RWPE1 (cell line): ENCODE results near the gene BDKRB2.

Experiments used
- CTCF ChIA-PET: fragments of 350-600 bp; sonication (Branson Sonifier 250); formaldehyde crosslinking; extraction: SDS; loops from one replicate; lab custom pipeline; 2021; lab: Yijun Ruan, JAX
- POLR2A ChIA-PET: fragments of 400-600 bp; formaldehyde crosslinking; extraction: SDS; loops from one replicate; lab custom pipeline; 2020; ENCODE audit warnings: antibody characterized with exemption; ENCODE audit not compliant: low non-redundant PET; lab: Yijun Ruan, JAX
- DNase-seq: peaks from one replicate; pipeline ENCODE4 v3.0.0; 2012; ENCODE audit warnings: low spot score
- H3K27ac ChIP-seq: fragments of 450-650 bp; 2 replicates; pipeline ENCODE4 v1.5.1; 2017
- TF ChIP-seq, protein P1 (sequence below): fragments of 450-650 bp; conservative IDR thresholded peaks from 2 replicates; pipeline ENCODE4 v1.5.1; 2017; ENCODE audit warnings: low read depth, mild to moderate bottlenecking

BDKRB2 gene

DNA sequence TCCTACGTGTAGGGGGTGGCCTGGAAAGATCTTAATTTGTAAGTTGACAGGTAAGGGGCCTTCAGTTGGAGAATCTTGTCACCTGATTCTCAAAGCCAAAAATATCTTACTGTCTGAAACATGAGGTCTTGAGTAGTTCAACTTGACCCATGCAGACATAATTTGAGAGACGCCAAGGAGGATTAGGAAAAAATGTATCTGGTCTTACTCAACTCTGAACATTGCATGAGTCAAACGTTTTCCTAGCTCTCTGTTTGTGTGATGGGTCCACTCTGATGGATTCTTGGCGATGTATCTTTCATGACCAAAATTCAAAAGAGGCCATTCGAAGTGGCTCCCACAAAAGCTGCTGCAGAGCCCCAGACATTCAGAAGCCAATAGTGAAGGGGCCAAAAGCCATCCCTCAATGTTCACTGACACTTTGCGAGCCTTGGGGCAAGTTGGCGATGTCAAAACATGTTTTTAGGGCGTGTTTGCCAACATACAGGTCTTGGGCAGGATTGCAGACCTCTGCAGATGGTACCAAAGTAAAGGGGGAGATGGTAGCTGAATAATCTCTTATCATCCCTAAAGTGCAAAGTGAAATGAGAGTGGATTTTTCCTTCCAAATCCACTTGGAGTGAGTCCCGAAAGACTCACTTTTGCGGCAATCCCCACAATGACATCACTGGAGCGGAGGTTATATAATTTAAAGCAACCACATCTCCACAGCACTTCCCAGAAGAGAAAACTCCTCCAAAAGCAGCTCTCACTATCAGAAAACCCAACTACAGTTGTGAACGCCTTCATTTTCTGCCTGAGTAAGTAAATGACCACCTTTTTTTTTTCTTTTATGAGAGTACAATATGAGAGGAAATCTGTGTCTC lies 51.1 kb downstream of the BDKRB2 start, which contains the start of gene BDKRB1:
Gene BDKRB1 (plus strand): TSS at position 710 of the 866 bp plus-strand sequence. CDS start 7,473 bp downstream, outside the sequence.
- ChIA-PET POLR2A (no interaction called here), CTCF (interaction anchor here (0.6 to 1.4 kb wide), 3 partner anchors 10 to 20 kb away, joined by 3 to 10 read pairs (median 5); no protein-coding TSS in a partner anchor)
- H3K27ac ChIP-seq: peak within 1 kb of the TSS; percentile 96
- peak; percentile 67 for DNase-seq
- TF ChIP-seq, protein P1, sequence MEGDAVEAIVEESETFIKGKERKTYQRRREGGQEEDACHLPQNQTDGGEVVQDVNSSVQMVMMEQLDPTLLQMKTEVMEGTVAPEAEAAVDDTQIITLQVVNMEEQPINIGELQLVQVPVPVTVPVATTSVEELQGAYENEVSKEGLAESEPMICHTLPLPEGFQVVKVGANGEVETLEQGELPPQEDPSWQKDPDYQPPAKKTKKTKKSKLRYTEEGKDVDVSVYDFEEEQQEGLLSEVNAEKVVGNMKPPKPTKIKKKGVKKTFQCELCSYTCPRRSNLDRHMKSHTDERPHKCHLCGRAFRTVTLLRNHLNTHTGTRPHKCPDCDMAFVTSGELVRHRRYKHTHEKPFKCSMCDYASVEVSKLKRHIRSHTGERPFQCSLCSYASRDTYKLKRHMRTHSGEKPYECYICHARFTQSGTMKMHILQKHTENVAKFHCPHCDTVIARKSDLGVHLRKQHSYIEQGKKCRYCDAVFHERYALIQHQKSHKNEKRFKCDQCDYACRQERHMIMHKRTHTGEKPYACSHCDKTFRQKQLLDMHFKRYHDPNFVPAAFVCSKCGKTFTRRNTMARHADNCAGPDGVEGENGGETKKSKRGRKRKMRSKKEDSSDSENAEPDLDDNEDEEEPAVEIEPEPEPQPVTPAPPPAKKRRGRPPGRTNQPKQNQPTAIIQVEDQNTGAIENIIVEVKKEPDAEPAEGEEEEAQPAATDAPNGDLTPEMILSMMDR: no peak

DNA sequence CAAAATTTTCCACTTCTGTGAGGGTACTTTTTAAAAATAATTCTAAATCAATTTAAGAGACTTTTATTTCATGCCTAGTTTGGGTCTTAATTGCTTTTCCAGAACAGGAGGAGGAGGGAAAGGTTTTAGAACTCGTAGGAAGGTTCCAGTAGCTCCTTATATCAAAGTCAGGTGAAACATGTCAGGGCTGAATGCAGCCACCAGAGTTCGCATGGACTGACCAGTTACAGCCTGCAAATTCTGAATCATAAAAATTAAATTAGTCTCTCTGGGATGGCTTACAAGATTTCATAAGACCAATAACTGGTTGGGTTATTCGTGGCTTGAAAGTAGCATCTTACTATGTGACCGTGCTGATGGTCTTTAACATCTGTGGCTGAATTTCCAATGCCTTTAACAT lies 51.8 kb downstream of the BDKRB2 start:
- DNase-seq: peak; percentile 57
- TF ChIP-seq, protein P1: no peak
- H3K27ac ChIP-seq: no peak overlapping the region; the same call in 1 of the 2 replicates
- ChIA-PET CTCF (interaction anchor here (0.6 to 1.4 kb wide), 3 partner anchors 9 to 19 kb away, joined by 3 to 10 read pairs (median 5); no protein-coding TSS in a partner anchor), POLR2A (no interaction called here)

DNA sequence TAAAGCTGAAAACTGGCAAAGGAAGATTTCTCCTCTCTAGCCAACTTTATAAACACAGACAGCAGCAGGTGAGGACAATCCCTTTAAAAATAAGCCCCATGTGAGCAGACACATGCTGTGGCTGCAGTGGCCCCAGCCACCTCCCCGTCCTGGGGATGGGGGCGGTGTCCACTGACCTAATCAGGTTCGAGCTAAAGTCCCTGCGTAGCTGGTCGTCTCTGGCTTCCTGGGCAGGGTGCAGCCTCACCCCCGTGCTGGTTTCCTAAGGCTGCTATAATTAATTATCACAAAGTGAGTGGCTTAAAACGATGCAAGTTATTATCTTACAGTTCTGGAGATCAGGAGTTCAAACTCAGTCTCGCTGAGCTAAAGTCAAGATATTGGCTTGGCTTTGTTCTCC lies 52.4 kb downstream of the BDKRB2 start:
- POLR2A ChIA-PET: interaction anchor here (0.8 kb wide), 1 partner anchor 11 kb away, joined by 3 read pairs; no protein-coding TSS in a partner anchor
- TF ChIP-seq, protein P1: no peak
- CTCF ChIA-PET: interaction anchor here (0.5 to 0.7 kb wide), 2 partner anchors 121 to 209 kb away, joined by 4 to 6 read pairs; no protein-coding TSS in a partner anchor
- peak overlapping the region; percentile 84 for H3K27ac ChIP-seq
- DNase-seq: no peak

DNA sequence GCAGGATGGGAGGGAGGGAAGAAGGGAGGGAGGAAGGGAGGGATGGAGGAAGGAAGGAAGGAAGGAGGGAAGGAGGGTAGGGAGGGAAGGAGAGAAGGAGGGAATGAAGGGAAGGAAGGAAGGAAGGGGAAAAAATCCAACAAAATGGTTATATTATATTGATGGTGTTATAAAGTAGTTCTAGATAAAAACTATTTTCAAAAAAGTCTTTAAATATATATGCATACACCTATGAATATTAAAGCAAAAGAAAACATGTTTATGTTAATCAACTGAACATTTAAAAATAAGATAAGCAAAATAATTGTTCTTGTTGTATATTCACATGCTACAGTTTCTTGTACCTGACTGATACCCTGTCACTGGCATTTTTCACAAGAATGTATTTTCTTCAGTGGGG lies 53.3 kb downstream of the BDKRB2 start:
- peak overlapping the region; percentile 84 for H3K27ac ChIP-seq
- ChIA-PET CTCF (no interaction called here), POLR2A (no interaction called here)
- TF ChIP-seq, protein P1: no peak
- no peak for DNase-seq

DNA sequence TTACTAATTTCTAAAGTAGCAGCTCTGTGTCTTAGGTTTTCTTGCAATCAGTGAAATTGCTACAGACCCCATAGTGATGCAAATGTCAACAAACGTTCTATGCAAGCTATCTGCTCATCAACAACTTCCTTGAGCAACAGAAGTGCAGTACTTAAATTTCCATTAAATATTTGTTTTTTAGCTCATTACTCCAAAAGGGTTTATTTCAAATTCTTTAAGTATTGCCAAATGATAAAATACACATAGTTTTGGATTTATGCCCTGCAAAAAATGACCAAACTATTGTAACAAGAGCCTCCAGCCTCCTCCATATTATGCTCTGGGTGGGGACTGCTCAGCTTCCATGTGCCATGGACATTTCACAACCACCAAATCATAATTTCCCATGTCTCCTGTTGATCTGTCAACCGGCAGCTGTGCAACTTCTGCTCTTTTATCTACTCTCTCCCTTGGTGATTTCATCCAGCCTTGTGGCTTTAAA lies 55.7 kb downstream of the BDKRB2 start:
- peak overlapping the region; percentile 75 for H3K27ac ChIP-seq
- CTCF ChIA-PET: interaction anchor here (0.6 kb wide), 1 partner anchor 16 kb away, joined by 5 read pairs; no protein-coding TSS in a partner anchor

DNA sequence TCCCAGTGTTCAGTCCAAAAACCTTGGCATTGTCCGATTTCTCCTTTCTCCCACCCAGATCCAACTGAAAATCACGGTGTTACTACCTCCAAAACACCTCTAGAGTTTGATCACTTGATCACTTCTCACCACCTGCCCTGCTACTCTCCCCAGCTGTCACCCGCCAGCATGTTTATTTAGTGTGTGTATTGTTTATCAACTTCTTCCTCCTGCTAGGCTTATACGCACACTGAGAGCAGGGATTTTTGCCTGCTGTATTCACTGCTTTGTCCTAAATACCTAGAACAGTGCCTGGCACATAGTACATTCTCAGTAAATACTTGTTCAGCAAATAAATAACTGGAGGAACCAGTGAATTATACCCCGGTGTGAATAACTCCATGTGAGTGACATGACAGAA lies 56.4 kb downstream of the BDKRB2 start:
- CTCF ChIA-PET: no interaction called here

More for the DNA sequence above, 55.7 kb downstream of the BDKRB2 start:
- no peak for DNase-seq
- POLR2A ChIA-PET: no interaction called here
- TF ChIP-seq, protein P1: no peak

More for the DNA sequence above, 56.4 kb downstream of the BDKRB2 start:
- TF ChIP-seq, protein P1: no peak
- DNase-seq: no peak
- POLR2A ChIA-PET: interaction anchor here (0.7 kb wide), 1 partner anchor 8 kb away, joined by 3 read pairs; no protein-coding TSS in a partner anchor
- no peak overlapping the region for H3K27ac ChIP-seq
